HepG2 (cell line): ENCODE data around the gene SLC9A8. TPM values are rescaled to one million over a fixed set of nuclear protein-coding genes. Genes with fewer than 3 reads are reported as not detected.

ENCODE experiments used
- ARID2 ChIP-seq: sonication (generic); formaldehyde crosslinking; IDR thresholded peaks from 2 replicates; pipeline ENCODE4 v1.8.1; 2022; ENCODE audit warnings: mild to moderate bottlenecking, missing genetic modification reagents, borderline replicate concordance
- ASH2L ChIP-seq: fragments of 300-600, 200-600 bp; sonication (generic); IDR thresholded peaks from 2 replicates; pipeline ENCODE4 v1.7.0; 2017; ENCODE audit warnings: low read depth, mild to moderate bottlenecking, moderate library complexity, mixed read lengths, low read length; ENCODE audit not compliant: insufficient read length
- CBFB ChIP-seq: sonication (generic); formaldehyde crosslinking; IDR thresholded peaks from 2 replicates; pipeline ENCODE4 v1.4.0; 2020; ENCODE audit warnings: missing genetic modification reagents
- DPF2 ChIP-seq: sonication (generic); formaldehyde crosslinking; IDR thresholded peaks from 2 replicates; pipeline ENCODE4 v1.4.0; 2020; ENCODE audit warnings: mild to moderate bottlenecking, low read depth, missing genetic modification reagents, borderline replicate concordance
- GABPA ChIP-seq, 2 experiments: IDR thresholded peaks; 2 replicates each; pipeline ENCODE4 v1.6.1; 2011 to 2016; ENCODE audit warnings: low read depth in 2 of 2, low read length in 1 of 2, missing biosample characterization in 1 of 2, missing genetic modification characterization in 1 of 2
- GATAD2A ChIP-seq: IDR thresholded peaks from 2 replicates; pipeline ENCODE4 v1.6.1; 2016
- PAWR ChIP-seq: sonication (generic); formaldehyde crosslinking; IDR thresholded peaks from 2 replicates; pipeline ENCODE4 v1.4.0; 2020; ENCODE audit warnings: missing genetic modification reagents, mild to moderate bottlenecking, borderline replicate concordance
- POLR2A ChIP-seq, 2 experiments: IDR thresholded peaks; 2 replicates each; pipeline ENCODE4 v1.6.1; 2011; ENCODE audit warnings: low read depth in 2 of 2, low read length in 2 of 2, mild to moderate bottlenecking in 1 of 2, moderate library complexity in 1 of 2; ENCODE audit not compliant: insufficient read depth in 1 of 2
- RARA ChIP-seq: IDR thresholded peaks from 2 replicates; pipeline ENCODE4 v1.6.1; 2016; ENCODE audit warnings: missing genetic modification reagents, missing compliant biosample characterization
- RBM39 ChIP-seq: fragments of 200-400 bp; formaldehyde crosslinking; IDR thresholded peaks from one replicate; pipeline ENCODE4 v1.6.1; 2018; ENCODE audit warnings: antibody characterized with exemption, mild to moderate bottlenecking, low read depth, low read length; ENCODE audit not compliant: poor library complexity, severe bottlenecking
- ZFP1 ChIP-seq: IDR thresholded peaks from 2 replicates; pipeline ENCODE4 v1.6.1; 2016
- ZNF180 ChIP-seq: sonication (generic); formaldehyde crosslinking; IDR thresholded peaks from 2 replicates; pipeline ENCODE4 v1.4.0; 2020; ENCODE audit warnings: low read depth, missing genetic modification reagents, borderline replicate concordance
- ZNF276 ChIP-seq: sonication (generic); formaldehyde crosslinking; IDR thresholded peaks from 2 replicates; pipeline ENCODE4 v1.4.0; 2020; ENCODE audit warnings: mild to moderate bottlenecking, low read depth, missing genetic modification reagents
- ZNF343 ChIP-seq: sonication (generic); formaldehyde crosslinking; IDR thresholded peaks from 2 replicates; pipeline ENCODE4 v1.4.0; 2020; ENCODE audit warnings: mild to moderate bottlenecking, missing genetic modification reagents
- ZNF484 ChIP-seq: sonication (generic); formaldehyde crosslinking; IDR thresholded peaks from 2 replicates; pipeline ENCODE4 v1.5.1; 2020; ENCODE audit warnings: mild to moderate bottlenecking, low read depth, missing genetic modification reagents, borderline replicate concordance
- ZNF775 ChIP-seq: sonication (generic); formaldehyde crosslinking; IDR thresholded peaks from 2 replicates; pipeline ENCODE4 v1.4.0; 2020; ENCODE audit warnings: missing genetic modification reagents, mild to moderate bottlenecking, moderate library complexity, borderline replicate concordance
- polyA plus RNA-seq, 8 experiments: library from polyadenylated mRNA; depleted of rRNA in 3 of 8; stranded (reverse) in 7 of 8; unstranded in 1 of 8; fragments of >200 nt; fragmentation: Illumina TruSeq in 4 of 8; extraction: Trizol in 4 of 8; gene quantifications; 2 replicates each; pipeline versions ENCODE4 v1.2.1 to v1.2.3, GENCODE V29; 2011 to 2016; ENCODE audit warnings: low read depth in 4 of 8, missing spikeins in 1 of 8, mixed read lengths in 1 of 8; ENCODE audit not compliant: insufficient read depth in 1 of 8
- total RNA-seq, 5 experiments: library from RNA; depleted of rRNA; stranded (reverse); fragments of >200 nt; fragmentation: Illumina TruSeq; extraction: Trizol; gene quantifications; 2 replicates each; pipeline ENCODE4 v1.2.3, GENCODE V29; 2016; ENCODE audit warnings: low read depth in 1 of 5
- TF ChIP-seq, protein P1 (sequence below): sonication (generic); formaldehyde crosslinking; IDR thresholded peaks from 2 replicates; pipeline ENCODE4 v1.8.0; 2022; ENCODE audit warnings: missing genetic modification reagents, mild to moderate bottlenecking, borderline replicate concordance
- TF ChIP-seq, protein P2 (sequence below): sonication (generic); formaldehyde crosslinking; IDR thresholded peaks from 2 replicates; pipeline ENCODE4 v1.4.0; 2020; ENCODE audit warnings: missing genetic modification reagents, borderline replicate concordance
- TF ChIP-seq, protein P3 (sequence below): IDR thresholded peaks from 2 replicates; pipeline ENCODE4 v1.6.1; 2016; ENCODE audit warnings: mild to moderate bottlenecking, missing biosample characterization, missing genetic modification reagents
- TF ChIP-seq, protein P4 (sequence below): sonication (generic); formaldehyde crosslinking; IDR thresholded peaks from 2 replicates; pipeline ENCODE4 v1.5.0; 2020; ENCODE audit warnings: mild to moderate bottlenecking, missing genetic modification reagents

SLC9A8 gene
- total and polyA plus RNA-seq, 2 of the 13 experiments (the other 11 are each of a cell fraction or from before 2014, with no cell fraction given), result 4.1 to 7.4 TPM

- TF ChIP-seq RBM39, result peak; percentile 80
- TF ChIP-seq ZNF484 (CRISPR knock-in tag), result no peak
- TF ChIP-seq DPF2 (CRISPR knock-in tag), result no peak
- TF ChIP-seq, protein P1, sequence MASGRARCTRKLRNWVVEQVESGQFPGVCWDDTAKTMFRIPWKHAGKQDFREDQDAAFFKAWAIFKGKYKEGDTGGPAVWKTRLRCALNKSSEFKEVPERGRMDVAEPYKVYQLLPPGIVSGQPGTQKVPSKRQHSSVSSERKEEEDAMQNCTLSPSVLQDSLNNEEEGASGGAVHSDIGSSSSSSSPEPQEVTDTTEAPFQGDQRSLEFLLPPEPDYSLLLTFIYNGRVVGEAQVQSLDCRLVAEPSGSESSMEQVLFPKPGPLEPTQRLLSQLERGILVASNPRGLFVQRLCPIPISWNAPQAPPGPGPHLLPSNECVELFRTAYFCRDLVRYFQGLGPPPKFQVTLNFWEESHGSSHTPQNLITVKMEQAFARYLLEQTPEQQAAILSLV (CRISPR knock-in tag), result peak; percentile 96
- TF ChIP-seq, protein P2, sequence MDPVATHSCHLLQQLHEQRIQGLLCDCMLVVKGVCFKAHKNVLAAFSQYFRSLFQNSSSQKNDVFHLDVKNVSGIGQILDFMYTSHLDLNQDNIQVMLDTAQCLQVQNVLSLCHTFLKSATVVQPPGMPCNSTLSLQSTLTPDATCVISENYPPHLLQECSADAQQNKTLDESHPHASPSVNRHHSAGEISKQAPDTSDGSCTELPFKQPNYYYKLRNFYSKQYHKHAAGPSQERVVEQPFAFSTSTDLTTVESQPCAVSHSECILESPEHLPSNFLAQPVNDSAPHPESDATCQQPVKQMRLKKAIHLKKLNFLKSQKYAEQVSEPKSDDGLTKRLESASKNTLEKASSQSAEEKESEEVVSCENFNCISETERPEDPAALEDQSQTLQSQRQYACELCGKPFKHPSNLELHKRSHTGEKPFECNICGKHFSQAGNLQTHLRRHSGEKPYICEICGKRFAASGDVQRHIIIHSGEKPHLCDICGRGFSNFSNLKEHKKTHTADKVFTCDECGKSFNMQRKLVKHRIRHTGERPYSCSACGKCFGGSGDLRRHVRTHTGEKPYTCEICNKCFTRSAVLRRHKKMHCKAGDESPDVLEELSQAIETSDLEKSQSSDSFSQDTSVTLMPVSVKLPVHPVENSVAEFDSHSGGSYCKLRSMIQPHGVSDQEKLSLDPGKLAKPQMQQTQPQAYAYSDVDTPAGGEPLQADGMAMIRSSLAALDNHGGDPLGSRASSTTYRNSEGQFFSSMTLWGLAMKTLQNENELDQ, result no peak
- no peak for TF ChIP-seq ZNF180 (CRISPR knock-in tag)
- TF ChIP-seq ZNF276, result 0 out of 2 replicates have a peak, but pooled peaks have one; percentile 34
- TF ChIP-seq RARA (CRISPR knock-in tag), result peak; percentile 41; the same call in 1 of the 2 replicates
- TF ChIP-seq ZNF343 (CRISPR knock-in tag), result peak; percentile 84; the same call in 1 of the 2 replicates
- no peak for TF ChIP-seq ARID2 (CRISPR knock-in tag)
- TF ChIP-seq ZFP1 (CRISPR knock-in tag), result peak; percentile 69; the same call in 1 of the 2 replicates
- no peak for TF ChIP-seq GABPA (IDR thresholded peaks at IDR 0.05; ENCODE audit: low read depth, low read length)
- peak; percentile 3; the same call in 1 of the 2 replicates for TF ChIP-seq GABPA (CRISPR knock-in tag; IDR thresholded peaks at IDR 0.05; ENCODE audit: low read depth)
- TF ChIP-seq, protein P3, sequence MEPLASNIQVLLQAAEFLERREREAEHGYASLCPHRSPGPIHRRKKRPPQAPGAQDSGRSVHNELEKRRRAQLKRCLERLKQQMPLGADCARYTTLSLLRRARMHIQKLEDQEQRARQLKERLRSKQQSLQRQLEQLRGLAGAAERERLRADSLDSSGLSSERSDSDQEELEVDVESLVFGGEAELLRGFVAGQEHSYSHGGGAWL (CRISPR knock-in tag), result peak; percentile 97
- TF ChIP-seq POLR2A (IDR thresholded peaks at IDR 0.05; ENCODE audit: insufficient read depth in 1 of 2, low read depth in 2 of 2, low read length in 2 of 2), result peak; percentile 87 to 99
- TF ChIP-seq PAWR, result no peak
- TF ChIP-seq, protein P4, sequence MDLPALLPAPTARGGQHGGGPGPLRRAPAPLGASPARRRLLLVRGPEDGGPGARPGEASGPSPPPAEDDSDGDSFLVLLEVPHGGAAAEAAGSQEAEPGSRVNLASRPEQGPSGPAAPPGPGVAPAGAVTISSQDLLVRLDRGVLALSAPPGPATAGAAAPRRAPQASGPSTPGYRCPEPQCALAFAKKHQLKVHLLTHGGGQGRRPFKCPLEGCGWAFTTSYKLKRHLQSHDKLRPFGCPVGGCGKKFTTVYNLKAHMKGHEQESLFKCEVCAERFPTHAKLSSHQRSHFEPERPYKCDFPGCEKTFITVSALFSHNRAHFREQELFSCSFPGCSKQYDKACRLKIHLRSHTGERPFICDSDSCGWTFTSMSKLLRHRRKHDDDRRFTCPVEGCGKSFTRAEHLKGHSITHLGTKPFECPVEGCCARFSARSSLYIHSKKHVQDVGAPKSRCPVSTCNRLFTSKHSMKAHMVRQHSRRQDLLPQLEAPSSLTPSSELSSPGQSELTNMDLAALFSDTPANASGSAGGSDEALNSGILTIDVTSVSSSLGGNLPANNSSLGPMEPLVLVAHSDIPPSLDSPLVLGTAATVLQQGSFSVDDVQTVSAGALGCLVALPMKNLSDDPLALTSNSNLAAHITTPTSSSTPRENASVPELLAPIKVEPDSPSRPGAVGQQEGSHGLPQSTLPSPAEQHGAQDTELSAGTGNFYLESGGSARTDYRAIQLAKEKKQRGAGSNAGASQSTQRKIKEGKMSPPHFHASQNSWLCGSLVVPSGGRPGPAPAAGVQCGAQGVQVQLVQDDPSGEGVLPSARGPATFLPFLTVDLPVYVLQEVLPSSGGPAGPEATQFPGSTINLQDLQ (CRISPR knock-in tag), result no peak
- peak; percentile 54 for TF ChIP-seq GATAD2A (CRISPR knock-in tag)
- TF ChIP-seq CBFB, result peak; percentile 81
- TF ChIP-seq ASH2L, result peak; percentile 90
- TF ChIP-seq ZNF775, result no peak
These were observed 123.8 kb downstream of the SLC9A8 start, which contains the start of gene RNF114 (continued) for GRCh38 chr20:49936153-49937026.
